T-helper 2 cell (primary cell): ENCODE measurements around the gene CCIN.

Experiments used
- DNase-seq, 5 experiments: peaks; one replicate each; pipeline versions ENCODE4 v3.0.0 to v3.0.0-alpha.2; 2012 to 2022

The CCIN gene

DNA sequence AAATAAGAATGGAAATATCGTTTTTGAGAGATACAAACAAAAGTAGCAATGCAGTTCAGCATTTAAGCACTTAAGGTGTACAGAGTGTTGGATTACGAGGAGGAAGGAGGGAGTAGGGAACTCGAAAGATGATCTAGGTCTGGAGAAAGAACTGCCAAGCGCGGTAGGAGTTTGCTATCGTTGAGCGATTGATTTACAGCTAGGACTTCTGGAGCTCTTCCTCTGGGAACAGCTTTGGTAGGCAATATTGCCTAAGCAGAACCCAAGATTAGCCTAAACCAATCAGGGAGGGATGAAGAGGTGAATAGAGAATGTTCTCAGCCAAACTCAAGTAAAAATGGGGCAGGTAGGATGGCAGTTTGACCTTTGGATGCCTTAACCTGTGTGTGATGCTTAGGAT lies 22.5 kb downstream of the CCIN start:
- DNase-seq, result no peak

DNA sequence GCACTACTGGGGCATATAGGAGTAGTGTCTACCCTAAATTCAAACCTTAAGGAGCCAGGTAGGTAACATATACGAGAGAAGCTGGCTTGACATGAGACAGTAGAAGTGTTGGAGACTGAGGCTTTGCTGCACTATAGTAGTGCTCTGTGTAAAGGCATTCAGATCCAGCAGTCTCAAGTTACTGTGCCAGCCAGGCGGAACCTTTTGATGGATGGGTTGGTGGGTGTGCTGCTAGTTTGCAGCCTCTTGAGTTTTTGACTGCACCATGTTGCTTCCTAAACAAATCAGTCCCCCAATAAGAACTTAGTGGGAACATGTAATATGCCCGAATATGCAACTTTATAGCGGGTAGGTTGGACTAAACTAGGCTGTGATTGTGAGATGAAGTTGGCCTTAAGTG lies 23.0 kb downstream of the CCIN start:
- no peak for DNase-seq

DNA sequence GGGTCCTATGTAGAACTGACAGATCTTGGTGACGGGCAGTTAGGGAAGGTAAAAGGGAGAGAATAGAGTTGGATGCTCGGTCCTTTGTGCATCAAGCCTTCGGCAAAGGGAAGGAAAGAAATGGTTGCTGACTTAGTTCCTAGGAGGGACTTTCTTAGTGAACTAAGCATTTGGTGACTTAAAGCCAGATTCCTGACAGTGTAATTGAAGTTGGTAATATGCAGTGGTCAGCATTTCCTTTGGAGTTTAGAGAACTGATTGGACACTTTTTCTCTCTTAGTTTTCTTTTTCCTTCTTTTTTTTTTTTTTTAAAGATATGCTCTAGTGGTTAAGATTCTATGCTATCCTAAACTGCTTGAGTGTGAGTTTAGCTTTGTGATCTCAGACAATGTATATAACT lies 23.8 kb downstream of the CCIN start:
- DNase-seq, result no peak

DNA sequence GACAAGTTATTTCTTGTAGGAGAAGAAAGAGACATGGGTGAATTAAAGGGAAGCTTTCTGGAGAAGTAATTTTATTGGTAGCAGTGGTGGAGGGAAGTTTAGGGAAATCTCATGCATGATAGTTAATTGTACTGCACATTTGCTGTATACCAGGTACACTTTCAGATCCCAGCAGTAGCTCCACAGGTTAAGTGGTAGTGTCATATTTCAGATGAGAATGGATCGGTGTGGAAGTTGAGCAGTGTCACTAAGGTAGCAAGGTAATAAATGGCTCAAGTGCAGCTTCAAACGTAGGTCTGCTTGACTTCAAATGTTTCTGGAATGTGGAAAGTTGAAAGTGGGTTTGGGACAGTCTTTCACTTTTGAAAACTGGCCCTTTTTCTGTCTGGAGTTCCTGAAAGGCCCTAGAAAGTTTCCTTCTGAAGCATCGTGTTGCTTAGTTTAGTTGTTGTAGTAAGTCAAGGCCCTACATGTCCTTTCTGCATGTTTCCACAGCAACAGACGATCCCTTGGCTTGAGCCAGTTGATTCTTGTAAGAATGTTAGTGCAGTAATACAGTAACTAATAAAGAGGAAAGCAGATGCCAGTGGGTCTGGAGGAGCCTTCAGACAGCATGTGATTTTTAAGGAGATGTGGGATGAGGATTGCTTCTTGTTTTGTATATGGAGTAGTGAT lies 25.3 kb downstream of the CCIN start:
- DNase-seq, result no peak

DNA sequence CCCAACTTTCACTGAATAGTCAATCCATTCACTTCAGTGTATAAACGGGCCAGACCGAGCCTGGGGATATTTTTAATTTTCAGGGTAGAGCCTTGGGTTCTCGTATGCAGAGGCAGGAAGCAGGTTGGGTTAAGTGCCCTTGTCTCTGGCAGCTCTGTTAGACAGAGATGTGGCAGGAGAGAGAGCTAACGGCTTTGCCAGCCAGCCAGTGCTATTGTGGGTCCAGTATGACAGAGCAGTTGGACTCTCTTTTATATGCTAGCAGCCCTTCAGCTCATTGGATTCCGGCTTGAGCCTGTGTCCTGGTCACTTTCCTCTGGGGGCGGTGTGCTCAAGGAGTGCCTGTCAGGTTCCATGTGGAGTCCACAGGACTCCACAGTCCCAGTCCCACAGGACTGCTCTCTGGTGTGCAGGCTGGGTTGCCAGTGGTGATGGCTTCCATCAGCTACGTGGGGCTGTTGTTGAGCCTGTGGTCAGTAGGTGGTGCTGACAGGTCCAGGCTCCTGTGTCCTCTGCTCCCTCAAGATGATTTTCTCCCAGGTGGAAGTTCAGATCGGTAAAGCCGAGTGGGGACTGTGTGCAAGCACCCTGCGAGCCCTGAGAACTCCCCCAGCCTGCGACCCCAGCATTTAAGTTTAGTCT lies 35.8 kb downstream of the CCIN start:
- no peak for DNase-seq

DNA sequence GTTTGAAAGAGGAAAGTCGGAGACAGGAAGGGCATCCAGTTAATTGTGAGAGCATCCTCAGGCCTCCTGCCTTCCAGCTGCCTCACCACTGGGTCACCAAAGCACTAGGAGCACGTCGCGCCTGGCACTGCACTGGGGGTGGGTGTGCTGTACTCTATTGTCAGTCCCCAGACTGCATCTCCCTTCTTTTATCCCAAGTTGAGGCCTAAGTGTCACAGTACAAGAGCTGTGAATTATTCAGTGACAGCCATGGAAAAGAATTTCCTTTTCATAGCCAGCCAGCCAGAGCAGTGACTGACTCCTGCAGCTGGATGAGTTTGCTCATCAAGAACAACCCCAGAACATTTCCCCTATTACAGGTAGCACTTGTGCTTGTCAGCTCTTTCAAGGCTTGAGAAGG lies 37.8 kb downstream of the CCIN start:
- no peak for DNase-seq

DNA sequence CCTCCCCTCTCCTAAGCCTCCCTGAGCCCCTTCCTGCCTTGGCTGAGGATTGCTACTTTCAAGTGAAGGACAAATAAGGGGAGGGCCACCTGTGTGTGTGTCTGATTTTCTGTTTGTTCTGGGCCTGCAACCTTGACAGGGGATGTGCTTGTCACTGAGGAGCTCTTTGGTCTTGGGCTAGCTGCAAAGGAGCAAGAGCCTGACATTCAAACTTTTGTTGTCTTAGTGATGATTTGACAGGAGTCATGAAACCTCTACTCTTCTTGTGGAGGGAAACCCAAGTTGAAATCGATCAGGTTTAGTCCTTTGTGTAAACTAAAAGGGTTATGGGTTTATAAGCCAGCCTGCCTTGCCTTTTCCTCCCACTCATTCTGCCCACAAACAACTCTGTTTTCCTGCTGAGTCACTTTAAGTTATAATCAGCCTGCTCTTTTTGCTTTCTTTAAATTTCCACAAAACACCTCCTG lies 38.4 kb downstream of the CCIN start:
- DNase-seq, result peak in 1 of 5 experiments; percentile 47

DNA sequence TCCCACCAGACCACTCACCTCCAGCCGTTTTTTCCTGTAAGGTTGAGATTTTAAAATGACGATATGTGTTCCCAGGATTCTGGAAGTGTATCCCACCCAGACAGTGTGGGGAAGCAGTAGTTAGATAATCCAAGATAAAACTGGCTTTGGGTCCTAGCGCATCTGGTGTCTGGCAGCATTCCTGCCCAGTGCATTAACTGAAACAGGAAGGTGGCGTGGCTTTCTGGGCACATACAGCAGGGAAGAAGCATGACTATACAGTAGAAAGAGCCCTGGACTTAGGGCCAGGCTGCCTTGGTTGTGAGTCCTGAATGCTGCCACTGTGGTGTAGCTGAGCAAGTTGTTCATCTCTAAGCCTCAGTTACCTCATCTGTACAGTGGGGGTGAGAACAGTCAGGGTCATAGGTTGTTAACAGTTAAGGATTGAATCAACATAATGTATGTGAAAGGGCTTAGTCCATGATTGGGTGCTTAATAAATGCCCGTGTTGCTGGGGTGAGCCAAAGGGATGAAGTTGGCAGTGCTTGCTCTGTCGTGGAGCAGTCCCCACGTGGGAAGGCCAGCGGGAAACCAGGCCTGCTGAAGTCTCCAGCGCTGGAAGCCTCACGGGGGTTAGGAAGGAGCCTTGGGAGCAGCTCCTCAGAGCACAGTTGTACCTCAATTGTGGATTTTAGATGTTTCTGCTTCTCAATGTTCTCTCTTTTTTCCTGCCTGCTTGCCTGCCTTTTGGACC lies 39.5 kb downstream of the CCIN start:
- DNase-seq, result peak in 1 of 5 experiments; percentile 35

DNA sequence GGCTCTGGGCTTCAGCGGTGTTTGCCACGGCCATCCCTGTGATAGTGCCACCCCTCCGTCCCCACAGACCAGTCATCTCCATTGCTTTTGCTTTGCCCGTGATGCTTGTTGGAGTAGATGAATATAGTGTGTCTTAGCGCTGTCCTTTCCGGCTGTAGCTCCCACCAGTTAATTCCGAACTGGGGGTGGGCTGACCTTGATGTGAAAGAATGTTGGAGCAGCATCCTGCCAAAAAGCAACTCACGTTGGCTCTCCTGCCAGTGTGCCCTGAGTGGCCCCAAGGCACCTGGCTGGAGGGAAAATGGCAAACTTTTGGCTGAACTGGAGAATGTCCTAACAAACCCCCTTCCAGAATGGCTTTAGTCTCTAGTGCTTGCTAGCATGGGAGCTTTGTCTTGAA lies 41.5 kb downstream of the CCIN start:
- DNase-seq, result no peak

DNA sequence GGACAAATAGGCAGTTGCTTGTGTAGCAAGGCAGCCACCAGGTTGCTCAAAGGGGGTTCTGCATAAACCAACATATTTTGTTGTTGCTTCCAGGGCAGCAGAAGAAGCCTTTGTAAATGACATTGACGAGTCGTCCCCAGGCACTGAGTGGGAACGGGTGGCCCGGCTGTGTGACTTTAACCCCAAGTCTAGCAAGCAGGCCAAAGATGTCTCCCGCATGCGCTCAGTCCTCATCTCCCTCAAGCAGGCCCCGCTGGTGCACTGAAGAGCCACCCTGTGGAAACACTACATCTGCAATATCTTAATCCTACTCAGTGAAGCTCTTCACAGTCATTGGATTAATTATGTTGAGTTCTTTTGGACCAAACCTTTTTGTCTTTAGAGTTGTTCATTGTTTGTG lies 42.3 kb downstream of the CCIN start:
- DNase-seq, result no peak

DNA sequence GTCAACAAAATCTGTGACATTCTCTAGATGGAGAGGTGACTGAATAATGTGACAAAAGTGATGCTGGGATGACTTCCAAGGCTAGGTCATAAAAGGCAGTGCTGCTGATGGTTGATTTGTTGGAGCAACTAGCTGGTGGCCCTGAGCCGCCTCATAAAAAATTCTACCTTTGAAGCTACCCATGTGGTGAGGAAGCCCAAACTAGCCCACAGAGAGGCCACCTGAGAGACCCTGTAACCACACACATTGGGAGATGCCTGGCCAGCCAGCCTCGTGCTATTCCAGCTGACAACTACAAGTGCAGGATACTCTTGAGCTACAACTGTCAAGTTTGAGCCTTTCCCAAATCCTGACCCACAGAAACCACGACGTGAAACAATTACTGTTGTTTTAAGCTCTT lies 44.2 kb downstream of the CCIN start:
- DNase-seq, result no peak

DNA sequence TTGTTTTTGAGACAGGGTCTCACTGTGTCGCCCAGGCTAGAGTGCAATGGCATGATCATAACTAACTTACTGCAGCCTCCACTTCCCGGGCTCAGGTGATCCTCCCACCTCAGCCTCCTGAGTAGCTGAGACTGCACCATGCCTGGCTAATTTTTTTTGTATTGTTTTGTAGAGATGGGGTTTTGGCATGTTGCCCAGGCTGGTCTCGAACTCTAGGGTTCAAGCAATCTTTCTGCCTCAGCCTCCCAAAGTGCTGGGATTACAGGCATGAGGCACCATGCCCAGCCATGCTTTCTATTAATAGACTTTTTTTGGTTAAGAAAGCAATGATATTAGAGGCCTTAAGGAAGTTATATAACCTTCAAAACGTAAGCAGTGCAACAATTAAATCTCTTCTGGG lies 44.8 kb downstream of the CCIN start:
- no peak for DNase-seq

DNA sequence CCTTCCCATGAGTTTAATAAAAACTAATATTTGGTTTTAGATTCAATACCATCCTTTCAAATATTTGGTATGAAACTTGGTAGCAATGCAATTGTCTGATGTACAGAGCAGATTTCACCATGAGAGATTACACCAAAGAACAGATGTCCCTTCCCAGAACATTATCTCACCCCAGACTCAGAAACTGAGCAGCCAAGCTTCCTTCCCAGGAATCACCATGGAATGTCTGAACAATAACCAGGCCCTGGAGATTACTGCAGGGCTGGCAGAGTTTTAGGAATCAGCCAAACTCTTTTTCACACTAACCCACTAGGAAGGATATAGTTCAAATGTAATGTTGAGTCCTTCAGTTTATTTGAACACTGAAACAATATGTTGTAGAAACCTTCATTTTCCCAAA lies 45.4 kb downstream of the CCIN start:
- no peak for DNase-seq

DNA sequence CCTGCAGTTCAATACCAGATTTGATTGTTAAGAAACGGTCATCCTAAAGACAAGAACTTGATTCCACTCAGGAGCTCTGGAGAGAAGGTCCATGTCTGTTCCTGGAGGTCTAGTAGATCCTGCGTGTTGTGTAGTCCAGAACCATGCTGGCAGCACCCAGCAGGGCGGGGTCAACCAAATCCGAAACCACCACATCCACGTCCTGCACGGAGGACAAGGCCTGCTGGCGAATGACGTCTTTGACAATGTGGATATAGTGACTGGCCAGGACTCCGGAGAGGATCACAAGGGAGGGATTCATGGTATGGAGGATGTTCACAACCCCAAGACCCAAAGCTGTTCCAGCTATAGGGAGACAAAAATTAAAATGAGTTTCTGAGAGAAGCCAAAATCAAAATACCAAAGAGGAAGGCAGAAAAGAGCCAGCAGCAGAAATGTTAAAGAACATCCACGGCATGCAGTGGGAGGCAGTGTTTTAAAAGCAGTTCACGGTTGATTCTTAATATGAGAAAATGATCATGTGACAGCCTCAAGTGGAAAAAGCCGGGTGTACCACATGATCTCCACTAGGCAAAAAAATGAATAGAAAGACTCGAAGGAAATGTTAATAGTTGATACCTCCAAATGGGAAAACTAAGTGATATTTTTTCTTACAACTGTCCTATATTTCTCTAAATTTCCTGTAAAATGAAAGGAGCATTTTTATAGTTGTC lies 48.2 kb downstream of the CCIN start:
- peak in 1 of 5 experiments; percentile 36 for DNase-seq

DNA sequence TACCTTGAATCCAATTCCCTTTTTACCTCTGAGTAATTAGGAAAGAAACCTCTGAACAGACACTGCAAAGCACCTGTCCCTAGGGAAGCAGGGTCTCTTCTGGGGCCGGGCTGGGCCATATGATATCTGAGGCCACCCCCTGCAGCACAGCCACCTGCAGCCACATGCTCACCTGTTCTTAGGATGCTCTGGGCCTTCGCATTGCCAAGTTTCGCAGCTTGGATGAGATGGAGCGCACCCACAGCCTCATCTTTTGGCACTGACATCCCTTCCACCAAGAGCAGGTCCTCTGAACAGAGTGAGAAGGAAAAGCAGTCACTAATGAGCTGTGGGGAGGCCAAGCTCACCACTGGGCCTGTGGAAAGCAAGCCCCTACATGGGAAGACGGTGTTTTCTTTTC lies 48.8 kb downstream of the CCIN start:
- no peak for DNase-seq

DNA sequence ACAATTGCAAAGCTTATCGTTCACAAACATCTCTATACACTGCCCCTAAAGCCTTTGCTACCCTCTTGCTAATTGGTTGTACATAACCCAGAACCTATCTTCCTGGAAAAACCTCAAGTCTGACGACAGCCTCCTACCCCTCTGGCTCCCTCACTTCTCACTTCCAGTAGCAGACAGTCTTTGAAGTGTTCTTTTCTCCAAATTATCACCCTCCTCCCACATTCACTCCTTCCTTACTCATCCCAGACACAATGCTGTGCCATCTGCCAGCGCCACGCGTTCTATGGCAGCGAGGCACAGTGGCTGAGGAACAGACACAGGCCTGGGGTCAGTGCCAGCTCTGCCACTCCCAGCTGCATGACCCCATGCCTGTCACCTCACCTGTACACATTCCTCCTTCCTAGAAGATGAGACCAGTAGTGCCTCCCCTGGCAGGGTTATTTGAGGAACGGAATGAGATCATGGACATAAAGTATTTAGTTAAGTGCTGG lies 49.3 kb downstream of the CCIN start:
- peak in 1 of 5 experiments; percentile 82 for DNase-seq
